A673 (cell line): ENCODE measurements around the gene A3GALT2.

Source experiments
- EZH2 ChIP-seq: fragments of 200-600 bp; sonication (generic); IDR thresholded peaks from 2 replicates; pipeline ENCODE4 v1.6.1; 2017; ENCODE audit warnings: borderline replicate concordance, low read depth, mild to moderate bottlenecking, mixed read lengths, antibody characterized with exemption, low read length; ENCODE audit not compliant: poor library complexity, severe bottlenecking
- TF ChIP-seq, protein P1 (sequence below): fragments of 300-800, 200-600 bp; sonication (generic); conservative IDR thresholded peaks from 2 replicates; pipeline ENCODE4 v1.5.1; 2017; ENCODE audit warnings: low read depth, mild to moderate bottlenecking, antibody characterized with exemption, low read length, moderate library complexity, mixed read lengths

DNA sequence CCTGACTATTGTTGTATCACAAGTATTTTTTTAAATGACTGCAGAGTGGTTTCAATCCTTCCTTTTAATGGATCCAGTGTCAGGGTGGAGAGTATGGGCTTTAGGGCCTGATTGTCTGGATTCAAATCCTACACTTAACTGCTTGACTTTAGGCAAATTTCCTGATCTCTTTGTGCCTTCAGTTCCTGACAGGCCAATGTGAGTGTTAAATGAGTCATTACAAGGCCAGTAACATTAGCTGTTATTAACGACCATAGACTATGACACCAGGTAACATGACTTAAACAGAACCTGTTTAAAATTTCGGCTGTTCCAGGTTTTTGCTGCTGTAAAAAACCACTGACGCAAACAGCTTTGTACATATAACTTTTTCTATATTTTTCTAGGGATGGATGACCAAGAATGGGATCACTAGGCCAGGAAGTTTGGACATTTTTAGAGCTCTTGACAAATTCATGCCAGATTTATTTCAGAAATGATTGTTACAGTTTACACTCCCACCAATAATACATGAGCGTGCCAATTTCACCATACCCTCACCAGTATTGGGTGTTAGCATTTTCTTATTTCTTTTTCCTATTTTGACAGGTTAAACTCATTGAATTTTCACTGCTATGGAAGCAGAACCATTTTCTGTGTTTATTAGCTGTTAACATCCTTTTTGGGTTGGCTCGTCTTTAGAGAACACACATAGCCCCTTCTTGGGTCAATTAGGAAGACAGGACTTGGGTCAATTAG lies 53.3 kb downstream of the A3GALT2 start:
- TF ChIP-seq, protein P1, sequence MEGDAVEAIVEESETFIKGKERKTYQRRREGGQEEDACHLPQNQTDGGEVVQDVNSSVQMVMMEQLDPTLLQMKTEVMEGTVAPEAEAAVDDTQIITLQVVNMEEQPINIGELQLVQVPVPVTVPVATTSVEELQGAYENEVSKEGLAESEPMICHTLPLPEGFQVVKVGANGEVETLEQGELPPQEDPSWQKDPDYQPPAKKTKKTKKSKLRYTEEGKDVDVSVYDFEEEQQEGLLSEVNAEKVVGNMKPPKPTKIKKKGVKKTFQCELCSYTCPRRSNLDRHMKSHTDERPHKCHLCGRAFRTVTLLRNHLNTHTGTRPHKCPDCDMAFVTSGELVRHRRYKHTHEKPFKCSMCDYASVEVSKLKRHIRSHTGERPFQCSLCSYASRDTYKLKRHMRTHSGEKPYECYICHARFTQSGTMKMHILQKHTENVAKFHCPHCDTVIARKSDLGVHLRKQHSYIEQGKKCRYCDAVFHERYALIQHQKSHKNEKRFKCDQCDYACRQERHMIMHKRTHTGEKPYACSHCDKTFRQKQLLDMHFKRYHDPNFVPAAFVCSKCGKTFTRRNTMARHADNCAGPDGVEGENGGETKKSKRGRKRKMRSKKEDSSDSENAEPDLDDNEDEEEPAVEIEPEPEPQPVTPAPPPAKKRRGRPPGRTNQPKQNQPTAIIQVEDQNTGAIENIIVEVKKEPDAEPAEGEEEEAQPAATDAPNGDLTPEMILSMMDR, result no peak
- TF ChIP-seq EZH2, result no peak
